ENCODE measurements around the gene TRIM71. TPM values are rescaled to one million over a fixed set of nuclear protein-coding genes. Genes with fewer than 3 reads are reported as not detected.

The TRIM71 gene
- total RNA-seq, 1 donor from 2014 or later = not detected

- Mint-ChIP-seq H3K27ac (ENCODE audit: unreplicated experiment) (no peak overlapping the region), H3K27me3 (ENCODE audit: unreplicated experiment) (peaks cover 34% of the 10 kb centered on the region), H3K4me3 (ENCODE audit: unreplicated experiment) (no peak overlapping the region), H3K9me3 (ENCODE audit: unreplicated experiment) (no peaks in the 10 kb centered on the region), H3K4me1 (ENCODE audit: unreplicated experiment) (no peaks in the 10 kb centered on the region), H3K36me3 (ENCODE audit: unreplicated experiment) (no peaks in the 10 kb centered on the region)
- DNase-seq (ENCODE audit: extremely low spot score, unreplicated experiment) = no peak
- TF ChIP-seq, protein P1, sequence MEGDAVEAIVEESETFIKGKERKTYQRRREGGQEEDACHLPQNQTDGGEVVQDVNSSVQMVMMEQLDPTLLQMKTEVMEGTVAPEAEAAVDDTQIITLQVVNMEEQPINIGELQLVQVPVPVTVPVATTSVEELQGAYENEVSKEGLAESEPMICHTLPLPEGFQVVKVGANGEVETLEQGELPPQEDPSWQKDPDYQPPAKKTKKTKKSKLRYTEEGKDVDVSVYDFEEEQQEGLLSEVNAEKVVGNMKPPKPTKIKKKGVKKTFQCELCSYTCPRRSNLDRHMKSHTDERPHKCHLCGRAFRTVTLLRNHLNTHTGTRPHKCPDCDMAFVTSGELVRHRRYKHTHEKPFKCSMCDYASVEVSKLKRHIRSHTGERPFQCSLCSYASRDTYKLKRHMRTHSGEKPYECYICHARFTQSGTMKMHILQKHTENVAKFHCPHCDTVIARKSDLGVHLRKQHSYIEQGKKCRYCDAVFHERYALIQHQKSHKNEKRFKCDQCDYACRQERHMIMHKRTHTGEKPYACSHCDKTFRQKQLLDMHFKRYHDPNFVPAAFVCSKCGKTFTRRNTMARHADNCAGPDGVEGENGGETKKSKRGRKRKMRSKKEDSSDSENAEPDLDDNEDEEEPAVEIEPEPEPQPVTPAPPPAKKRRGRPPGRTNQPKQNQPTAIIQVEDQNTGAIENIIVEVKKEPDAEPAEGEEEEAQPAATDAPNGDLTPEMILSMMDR (IDR thresholded peaks at IDR 0.05) = no peak
Observed at GRCh38 chr3:32895701-32896100, 77.9 kb downstream of the TRIM71 start.

DNA sequence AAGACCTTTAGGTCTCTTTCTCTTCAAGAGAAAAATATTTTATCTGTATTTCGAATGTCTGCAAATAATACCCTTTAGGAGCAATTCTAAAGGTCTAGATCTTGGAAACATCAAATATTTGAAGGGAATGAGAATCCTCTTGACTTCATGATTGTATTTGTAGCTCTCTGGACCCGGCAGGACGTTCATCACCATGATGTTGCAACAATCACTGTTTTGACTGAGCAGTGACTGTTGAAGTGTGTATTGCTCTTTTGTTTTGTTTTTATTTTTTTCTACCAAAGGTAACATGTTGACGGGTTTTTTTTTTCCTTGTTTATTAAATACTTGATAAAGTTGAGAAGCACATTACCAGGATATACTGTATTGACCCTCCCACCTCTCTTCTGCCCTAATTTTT lies 78.3 kb downstream of the TRIM71 start:
- H3K4me1 Mint-ChIP-seq (ENCODE audit: unreplicated experiment) = no peaks in the 10 kb centered on the region
- no peaks in the 10 kb centered on the region for H3K36me3 Mint-ChIP-seq (ENCODE audit: unreplicated experiment)
- H3K27ac Mint-ChIP-seq (ENCODE audit: unreplicated experiment) = no peak overlapping the region
- TF ChIP-seq, protein P1 (IDR thresholded peaks at IDR 0.05) = no peak
- peaks cover 34% of the 10 kb centered on the region for H3K27me3 Mint-ChIP-seq (ENCODE audit: unreplicated experiment)
- H3K9me3 Mint-ChIP-seq (ENCODE audit: unreplicated experiment) = no peaks in the 10 kb centered on the region
- DNase-seq (ENCODE audit: extremely low spot score, unreplicated experiment) = no peak
- no peak overlapping the region for H3K4me3 Mint-ChIP-seq (ENCODE audit: unreplicated experiment)

- no peak for DNase-seq (ENCODE audit: extremely low spot score, unreplicated experiment)
- no peaks in the 10 kb centered on the region for H3K36me3 Mint-ChIP-seq (ENCODE audit: unreplicated experiment)
- peaks cover 34% of the 10 kb centered on the region for H3K27me3 Mint-ChIP-seq (ENCODE audit: unreplicated experiment)
- no peaks in the 10 kb centered on the region for H3K4me1 Mint-ChIP-seq (ENCODE audit: unreplicated experiment)
- H3K9me3 Mint-ChIP-seq (ENCODE audit: unreplicated experiment) = no peaks in the 10 kb centered on the region
- H3K27ac Mint-ChIP-seq (ENCODE audit: unreplicated experiment) = no peak overlapping the region
- no peak overlapping the region for H3K4me3 Mint-ChIP-seq (ENCODE audit: unreplicated experiment)
- TF ChIP-seq, protein P1 (IDR thresholded peaks at IDR 0.05) = no peak
Observed at GRCh38 chr3:32897001-32897601, 79.3 kb downstream of the TRIM71 start.

- no peak for DNase-seq (ENCODE audit: extremely low spot score, unreplicated experiment)
- Mint-ChIP-seq H3K36me3 (ENCODE audit: unreplicated experiment) (no peaks in the 10 kb centered on the region), H3K4me1 (ENCODE audit: unreplicated experiment) (no peaks in the 10 kb centered on the region), H3K9me3 (ENCODE audit: unreplicated experiment) (no peaks in the 10 kb centered on the region), H3K27ac (ENCODE audit: unreplicated experiment) (no peak overlapping the region), H3K27me3 (ENCODE audit: unreplicated experiment) (peaks cover 27% of the 10 kb centered on the region), H3K4me3 (ENCODE audit: unreplicated experiment) (no peak overlapping the region)
- TF ChIP-seq, protein P1 (IDR thresholded peaks at IDR 0.05) = no peak
Observed at GRCh38 chr3:32897981-32898623, 80.3 kb downstream of the TRIM71 start.

DNA sequence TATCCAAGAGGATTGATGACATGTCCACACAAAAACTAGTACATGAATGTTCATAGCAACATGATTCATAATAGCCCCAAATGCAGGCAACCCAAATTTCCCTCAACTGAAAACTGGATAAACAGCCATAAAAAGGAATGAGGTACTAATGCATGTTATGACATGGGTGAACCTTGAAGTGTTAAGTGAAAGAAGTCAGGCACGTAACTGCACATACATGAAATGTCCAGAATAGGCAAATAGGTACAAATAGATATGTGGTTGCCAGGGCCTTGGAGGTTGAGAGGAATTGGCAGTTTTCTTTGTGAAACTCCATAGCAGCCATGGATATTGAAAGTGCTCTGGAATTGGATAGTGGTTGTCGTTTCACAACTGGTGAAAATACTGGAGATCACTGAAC lies 81.5 kb downstream of the TRIM71 start:
- no peak overlapping the region for H3K4me3 Mint-ChIP-seq (ENCODE audit: unreplicated experiment)
- TF ChIP-seq, protein P1 (IDR thresholded peaks at IDR 0.05) = no peak
- no peak for DNase-seq (ENCODE audit: extremely low spot score, unreplicated experiment)
- H3K36me3 Mint-ChIP-seq (ENCODE audit: unreplicated experiment) = no peaks in the 10 kb centered on the region
- no peak overlapping the region for H3K27ac Mint-ChIP-seq (ENCODE audit: unreplicated experiment)
- no peaks in the 10 kb centered on the region for H3K4me1 Mint-ChIP-seq (ENCODE audit: unreplicated experiment)
- peaks cover 19% of the 10 kb centered on the region for H3K27me3 Mint-ChIP-seq (ENCODE audit: unreplicated experiment)
- no peaks in the 10 kb centered on the region for H3K9me3 Mint-ChIP-seq (ENCODE audit: unreplicated experiment)
